B cell (primary cell): Measurements from ENCODE around the gene DSG3. TPM values are rescaled to one million over a fixed set of nuclear protein-coding genes. Genes with fewer than 3 reads are reported as not detected.

ENCODE experiments used
- ATAC-seq: fragments of 200-7000 bp; cut with Tn5 transposase; one replicate; pipeline ENCODE4 v1.10.0; 2021; ENCODE audit warnings: low read depth, mild to moderate bottlenecking, moderate number of reproducible peaks, moderate library complexity
- CTCF ChIA-PET: fragments of 350-600 bp; sonication (Branson Sonifier 250); formaldehyde crosslinking; loops from one replicate; lab custom pipeline; 2021; ENCODE audit warnings: antibody characterized with exemption, inconsistent platforms; lab: Charles Lee
- POLR2A ChIA-PET: fragments of 350-600 bp; sonication (Branson Sonifier 250); formaldehyde crosslinking; loops from one replicate; lab custom pipeline; 2021; ENCODE audit warnings: antibody characterized with exemption; lab: Charles Lee
- DNase-seq: peaks from one replicate; pipeline ENCODE4 v3.0.0; 2013
- H2AFZ ChIP-seq: 2 replicates; pipeline ENCODE4 v1.6.1; 2012; ENCODE audit warnings: mild to moderate bottlenecking, low read depth, low read length; ENCODE audit not compliant: insufficient read depth, poor library complexity, severe bottlenecking
- H3K27ac ChIP-seq, 2 donors: 1 replicate in 1 of 2; 2 replicates in 1 of 2; pipeline ENCODE4 v1.5.1; 2012 to 2013; ENCODE audit warnings: low read length in 2 of 2, mild to moderate bottlenecking in 2 of 2, moderate library complexity in 1 of 2
- H3K27me3 ChIP-seq, 4 experiments: fragments of 200-600 bp in 1 of 4; sonication (generic) in 1 of 4; replicated peaks in 1 of 4; 1 replicate in 2 of 4; 2 replicates in 2 of 4; pipeline versions ENCODE4 v1.6.1 to v1.7.0; 2013 to 2016; ENCODE audit warnings: low read length in 3 of 4, mild to moderate bottlenecking in 2 of 4, mixed read lengths in 1 of 4, moderate library complexity in 1 of 4; ENCODE audit not compliant: insufficient read depth in 4 of 4, control insufficient read depth in 3 of 4; ENCODE audit errors: control extremely low read depth in 1 of 4
- H3K36me3 ChIP-seq, 2 experiments: replicated peaks in 1 of 2; 1 replicate in 1 of 2; 2 replicates in 1 of 2; pipeline versions ENCODE4 v1.6.1 to v1.7.1; 2013; ENCODE audit warnings: low read length in 1 of 2; ENCODE audit not compliant: insufficient read depth in 2 of 2, control insufficient read depth in 1 of 2; ENCODE audit errors: control extremely low read depth in 1 of 2, extremely low read depth in 1 of 2
- H3K4me1 ChIP-seq, 2 donors: fragments of 200-600 bp in 1 of 2; sonication (generic) in 1 of 2; 1 replicate in 1 of 2; 2 replicates in 1 of 2; pipeline versions ENCODE4 v1.5.1 to v1.6.1; 2013 to 2017; ENCODE audit warnings: low read length in 2 of 2; ENCODE audit not compliant: control insufficient read depth in 2 of 2, insufficient read depth in 2 of 2
- H3K4me2 ChIP-seq: replicated peaks from 2 replicates; pipeline ENCODE3; 2012; ENCODE audit warnings: mild to moderate bottlenecking, low read depth, low read length; ENCODE audit not compliant: poor library complexity, severe bottlenecking
- H3K4me3 ChIP-seq, 5 experiments: fragments of 200-600 bp in 1 of 5; sonication (generic) in 1 of 5; 1 replicate in 3 of 5; 2 replicates in 2 of 5; pipeline versions ENCODE4 v1.5.1 to v1.7.0; 2011 to 2016; ENCODE audit warnings: low read length in 4 of 5, mild to moderate bottlenecking in 4 of 5, low read depth in 2 of 5, control low read depth in 1 of 5, moderate library complexity in 1 of 5; ENCODE audit not compliant: insufficient read depth in 1 of 5; ENCODE audit errors: control extremely low read depth in 1 of 5, extremely low read depth in 1 of 5
- H3K79me2 ChIP-seq: fragments of 200-600 bp; sonication (generic); one replicate; pipeline ENCODE4 v1.6.0; 2016; ENCODE audit warnings: low read length; ENCODE audit not compliant: control insufficient read depth, insufficient read depth
- H3K9ac ChIP-seq: fragments of 200-600 bp; sonication (generic); 2 replicates; pipeline ENCODE4 v1.6.1; 2017; ENCODE audit warnings: mild to moderate bottlenecking, low read length, moderate library complexity
- H3K9me3 ChIP-seq, 3 donors: one replicate each; pipeline versions ENCODE4 v1.6.1 to v1.7.1; 2013; ENCODE audit warnings: low read length in 2 of 3; ENCODE audit not compliant: control insufficient read depth in 2 of 3, insufficient read depth in 1 of 3; ENCODE audit errors: control extremely low read depth in 1 of 3
- H4K20me1 ChIP-seq: 2 replicates; pipeline ENCODE4 v1.6.0; 2012; ENCODE audit warnings: mild to moderate bottlenecking, low read length; ENCODE audit not compliant: insufficient read depth, control insufficient read depth, poor library complexity, severe bottlenecking
- H3K27ac Mint-ChIP-seq: one replicate; pipeline ENCODE4 v1.8.0; 2021; ENCODE audit warnings: mixed read lengths
- H3K27me3 Mint-ChIP-seq: one replicate; pipeline ENCODE4 v1.8.0; 2021; ENCODE audit warnings: mixed read lengths
- H3K4me1 Mint-ChIP-seq: one replicate; pipeline ENCODE4 v1.8.0; 2021; ENCODE audit warnings: mixed read lengths
- H3K4me3 Mint-ChIP-seq: one replicate; pipeline ENCODE4 v1.8.0; 2021; ENCODE audit warnings: mixed read lengths
- H3K9me3 Mint-ChIP-seq: one replicate; pipeline ENCODE4 v1.8.0; 2022; ENCODE audit warnings: mixed read lengths; ENCODE audit not compliant: insufficient read depth
- CTCF ChIP-seq: fragments of 200-600 bp; IDR thresholded peaks from one replicate; pipeline ENCODE4 v1.8.0; 2022; ENCODE audit warnings: antibody characterized with exemption, mild to moderate bottlenecking
- EZH2 ChIP-seq: IDR thresholded peaks from 2 replicates; pipeline ENCODE4 v1.6.1; 2012; ENCODE audit warnings: borderline replicate concordance, low read depth, mild to moderate bottlenecking, moderate library complexity, low read length; ENCODE audit not compliant: insufficient read depth, poor library complexity, severe bottlenecking
- WGBS: methylation state at CpG from one replicate; pipeline ENCODE4 v1.1.5; 2013; ENCODE audit warnings: missing lambda C conversion rate; ENCODE audit not compliant: insufficient coverage; 5-methylcytosine and 5-hydroxymethylcytosine counted together
- intact Hi-C: fragments of 100-400 bp; cut with micrococcal nuclease; formaldehyde crosslinking; loops from one replicate; pipeline ENCODE4 v1.10.0; 2022
- polyA plus RNA-seq: library from polyadenylated mRNA; depleted of rRNA; stranded (reverse); fragments of >200 nt; gene quantifications from 2 replicates; pipeline ENCODE4 v1.2.3, GENCODE V29; 2012
- total RNA-seq, 2 donors: library from RNA; stranded (reverse); fragments of 120-200 nt in 1 of 2; gene quantifications; 1 replicate in 1 of 2; 2 replicates in 1 of 2; pipeline versions ENCODE4 v1.2.3 to v1.2.4, GENCODE V29; 2013 to 2022

The DSG3 gene
- total and polyA plus RNA-seq, 2 donors (not counting 1 experiment from before 2014, with no cell fraction given): not detected

DNA sequence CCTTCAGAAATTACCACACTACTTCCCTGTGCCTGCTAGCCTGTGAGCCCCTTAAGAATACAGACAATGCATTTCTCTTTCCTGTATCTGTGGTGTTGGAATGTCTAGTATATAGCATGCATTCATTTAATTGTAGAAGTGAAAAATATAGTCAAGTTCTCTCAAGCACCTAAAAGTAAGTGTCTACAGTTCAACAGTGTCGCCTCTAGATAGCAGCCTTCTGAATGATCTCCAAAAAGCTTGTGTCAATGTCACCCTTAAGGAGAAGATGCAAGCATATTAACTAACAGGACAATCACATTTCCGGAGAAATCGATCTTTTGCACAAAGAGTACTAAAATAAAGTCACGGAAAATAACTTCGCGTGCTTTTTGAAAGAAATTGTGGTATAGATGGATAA is 27.5 kb upstream of the DSG3 start:
- H3K4me3 ChIP-seq: no peak overlapping the region
- DNase-seq (no peak), ATAC-seq (no peak)
- Mint-ChIP-seq H3K4me3 (no peak overlapping the region), H3K27ac (no peak overlapping the region), H3K27me3 (no peaks in the 10 kb centered on the region), H3K4me1 (no peaks in the 10 kb centered on the region), H3K9me3 (peaks cover 2% of the 10 kb centered on the region)
- no peaks in the 10 kb centered on the region for H3K27me3 ChIP-seq
- ChIA-PET POLR2A (no interaction called here), CTCF (no interaction called here)
- WGBS: no CpG with 5 or more reads among the region's 6 CpGs
- H3K27ac ChIP-seq: no peak overlapping the region
- no peak for TF ChIP-seq CTCF
- TF ChIP-seq EZH2: no peak
- no peak overlapping the region for H2AFZ ChIP-seq
- no peaks in the 10 kb centered on the region for H3K79me2 ChIP-seq
- H3K9me3 ChIP-seq: peaks cover 0 to 3% (median 1%) of the 10 kb centered on the region in 3 donors
- H3K36me3 ChIP-seq: no peaks in the 10 kb centered on the region
- H3K4me1 ChIP-seq: no peaks in the 10 kb centered on the region
- intact Hi-C loops: no loop called here
- no peak overlapping the region for H3K4me2 ChIP-seq
- no peak overlapping the region for H3K9ac ChIP-seq
- no peaks in the 10 kb centered on the region for H4K20me1 ChIP-seq

DNA sequence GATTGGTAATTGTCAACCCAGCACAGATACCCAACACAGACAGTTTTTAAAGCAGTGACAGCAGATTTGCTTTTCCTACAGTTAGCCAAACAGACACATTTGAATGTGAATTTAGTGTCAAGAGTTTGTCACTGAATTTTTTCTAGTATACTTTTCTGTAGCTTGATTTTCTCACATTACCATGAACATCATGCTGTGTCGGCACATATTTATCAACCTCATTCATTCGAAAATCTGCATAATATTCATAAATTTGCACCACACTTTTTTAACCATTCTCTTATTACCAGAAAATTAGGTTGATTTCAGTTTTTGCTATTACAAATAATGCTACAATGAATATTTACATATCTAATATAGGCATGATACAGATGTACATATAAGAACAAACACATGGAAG is 27.0 kb upstream of the DSG3 start:
- Histone ChIP-seq H3K9me3 (peaks cover 0 to 3% (median 1%) of the 10 kb centered on the region in 3 donors), H3K9ac (no peak overlapping the region), H3K27me3 (no peaks in the 10 kb centered on the region), H3K4me1 (no peaks in the 10 kb centered on the region), H2AFZ (no peak overlapping the region), H3K36me3 (no peaks in the 10 kb centered on the region), H4K20me1 (no peaks in the 10 kb centered on the region), H3K4me2 (no peak overlapping the region), H3K79me2 (no peaks in the 10 kb centered on the region), H3K27ac (no peak overlapping the region), H3K4me3 (no peak overlapping the region)
- Mint-ChIP-seq H3K4me3 (no peak overlapping the region), H3K9me3 (peaks cover 2% of the 10 kb centered on the region), H3K27me3 (no peaks in the 10 kb centered on the region), H3K4me1 (no peaks in the 10 kb centered on the region), H3K27ac (no peak overlapping the region)
- ATAC-seq: no peak
- no peak for DNase-seq
- no CpG with 5 or more reads among the region's 2 CpGs for WGBS
- ChIA-PET CTCF (no interaction called here), POLR2A (no interaction called here)
- TF ChIP-seq CTCF: no peak
- no peak for TF ChIP-seq EZH2
- intact Hi-C loops: no loop called here
